NK-92 treated with Interleukin-12 subunit alpha and Interleukin-12 subunit beta, amount 100 ng/mL, for 24 hours (cell line): Measurements from ENCODE around the gene NIM1K.
"Not testable (repeated sequence)": the region's sequence is repeated elsewhere in the genome, so short reads cannot be mapped to it uniquely, and the experiment has no call there.

Experiments used
- DNase-seq: peaks from one replicate; lab custom pipeline; 2025; lab: John Stamatoyannopoulos, UW

Gene NIM1K

DNA sequence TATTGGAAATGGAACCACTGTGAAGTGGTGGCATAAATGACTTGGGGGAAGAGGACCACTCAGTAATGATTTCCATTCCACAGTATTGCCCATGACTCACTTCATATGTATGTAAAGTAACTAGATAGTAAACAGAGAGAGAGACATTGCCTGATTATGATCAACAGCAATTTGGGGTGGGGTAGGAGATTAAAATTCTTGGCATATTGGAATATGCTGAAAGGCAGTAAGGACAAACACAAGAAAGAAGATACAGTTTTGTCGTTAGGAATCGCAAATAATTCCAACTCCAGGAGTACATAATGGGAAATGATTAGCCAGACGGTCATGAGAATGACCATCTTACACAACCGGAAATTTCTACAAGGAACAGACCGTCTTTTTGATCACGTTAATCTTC, 122.7 kb downstream of the NIM1K start:
- DNase-seq, result no peak

DNA sequence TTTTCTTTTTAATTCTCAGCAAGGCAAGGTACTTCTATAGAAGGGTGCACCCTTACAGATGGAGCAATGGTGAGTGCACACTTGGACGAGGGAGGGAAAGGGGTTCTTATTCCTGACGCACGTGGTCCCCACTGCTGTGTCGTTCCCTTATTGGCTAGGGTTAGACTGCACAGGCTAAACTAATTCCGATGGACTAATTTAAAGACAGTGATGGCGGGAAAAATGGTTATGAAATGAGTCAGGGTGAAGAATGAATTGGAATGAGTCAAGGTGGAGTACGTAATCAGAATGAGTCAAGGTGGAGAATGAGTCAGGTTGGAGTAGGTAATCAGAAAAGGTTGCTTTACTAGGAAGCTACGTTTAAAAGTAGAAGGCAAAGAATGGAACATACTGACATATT, 123.2 kb downstream of the NIM1K start:
- DNase-seq, result no peak

DNA sequence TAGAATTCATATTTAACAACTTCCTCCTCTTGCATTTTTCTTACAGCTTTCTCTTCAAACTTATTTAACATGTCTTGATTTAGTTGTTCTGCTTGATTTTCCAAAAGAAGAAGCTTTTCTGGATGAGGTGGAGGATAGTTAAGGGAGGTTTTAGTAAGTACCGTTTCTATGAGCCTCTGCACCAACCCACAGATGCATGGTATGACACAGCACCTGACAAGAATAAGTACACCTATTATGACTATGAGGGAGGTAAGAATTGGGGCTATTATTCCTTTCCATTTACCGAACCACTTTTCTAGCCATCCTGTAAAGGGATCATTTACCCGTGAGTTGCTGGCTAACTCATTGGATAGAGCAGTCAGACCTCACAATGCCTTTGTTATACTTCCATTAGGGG, 123.7 kb downstream of the NIM1K start:
- DNase-seq, result no peak

DNA sequence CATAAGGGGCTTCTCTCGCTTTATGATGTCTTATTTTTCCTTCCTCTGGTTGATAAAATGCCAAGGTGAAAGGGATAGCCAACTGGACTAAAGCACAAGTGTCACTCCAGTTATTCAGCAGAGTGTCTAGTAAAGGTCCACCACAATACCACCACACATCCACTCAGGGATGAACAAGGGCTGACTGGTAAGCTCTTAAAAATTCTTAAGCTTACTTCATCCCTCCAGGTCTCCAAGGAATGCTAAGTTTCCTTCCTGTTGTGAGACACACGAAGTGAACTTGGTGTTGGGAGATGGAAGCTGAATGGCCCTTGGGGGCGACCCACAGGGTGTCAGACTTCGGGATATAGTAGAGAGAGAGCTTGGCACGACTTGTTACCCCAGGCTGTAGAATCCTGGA, 124.4 kb downstream of the NIM1K start:
- DNase-seq, result no peak

DNA sequence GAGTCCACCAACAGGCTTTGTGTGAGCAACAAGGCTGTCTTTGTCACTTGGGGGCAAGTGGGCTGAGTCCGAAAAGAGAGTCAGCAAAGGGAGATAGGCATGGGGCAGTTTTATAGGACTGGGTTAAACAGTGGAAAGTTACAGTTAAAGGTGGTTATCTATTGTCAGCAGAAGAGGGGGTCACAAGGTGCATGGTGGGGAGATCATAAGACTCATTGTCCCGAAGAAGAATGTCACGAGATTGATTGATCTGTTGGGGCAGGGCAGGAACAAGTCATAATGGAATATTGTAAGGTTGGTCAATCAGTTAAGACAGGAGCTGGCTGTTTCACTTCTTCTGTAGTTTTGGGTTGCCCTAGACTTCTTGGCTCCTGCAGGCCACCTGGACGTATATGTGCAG, 128.8 kb downstream of the NIM1K start:
- DNase-seq, result no peak

DNA sequence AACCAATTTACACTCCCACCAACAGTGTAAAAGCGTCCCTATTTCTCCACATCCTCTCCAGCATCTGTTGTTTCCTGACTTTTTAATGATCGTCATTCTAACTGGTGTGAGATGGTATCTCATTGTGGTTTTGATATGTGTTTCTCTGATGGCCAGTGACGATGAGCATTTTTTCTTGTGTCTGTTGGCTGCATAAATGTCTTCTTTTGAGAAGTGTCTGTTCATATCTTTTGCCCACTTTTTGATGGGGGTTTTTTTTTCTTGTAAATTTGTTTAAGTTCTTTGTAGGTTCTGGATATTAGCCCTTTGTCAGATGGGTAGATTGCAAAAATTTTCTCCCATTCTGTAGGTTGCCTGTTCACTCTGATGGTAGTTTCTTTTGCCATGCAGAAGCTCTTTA, 131.5 kb downstream of the NIM1K start:
- DNase-seq, result not testable (repeated sequence)

DNA sequence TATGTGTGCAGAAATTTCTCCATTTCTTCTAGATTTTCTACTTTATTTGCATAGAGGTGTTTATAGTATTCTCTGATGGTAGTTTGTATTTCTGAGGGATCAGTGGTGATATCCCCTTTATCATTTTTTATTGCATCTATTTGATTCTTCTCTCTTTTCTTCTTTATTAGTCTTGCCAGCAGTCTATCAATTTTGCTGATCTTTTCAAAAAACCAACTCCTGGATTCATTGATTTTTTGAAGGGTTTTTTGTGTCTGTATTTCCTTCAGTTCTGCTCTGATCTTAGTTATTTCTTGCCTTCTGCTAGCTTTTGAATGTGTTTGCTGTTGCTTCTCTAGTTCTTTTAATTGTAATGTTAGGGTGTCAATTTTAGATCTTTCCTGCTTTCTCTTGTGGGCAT, 133.6 kb downstream of the NIM1K start:
- DNase-seq, result not testable (repeated sequence)
